Adrenal gland (tissue), 12 donors: ENCODE measurements around the gene RUFY4. TPM values are rescaled to one million over a fixed set of nuclear protein-coding genes. Genes with fewer than 3 reads are reported as not detected.
"Not testable (repeated sequence)": the region's sequence is repeated elsewhere in the genome, so short reads cannot be mapped to it uniquely, and the experiment has no call there.

Experiments used
- DNase-seq, 7 donors: peaks; one replicate each; pipeline ENCODE4 v3.0.0-alpha.2; 2019 to 2020
- H3K27ac ChIP-seq, 5 donors: fragments of 200-600 bp; sonication (generic) in 4 of 5; 1 replicate in 3 of 5; 2 replicates in 2 of 5; pipeline versions ENCODE4 v1.5.1 to v1.8.0; 2016 to 2020; ENCODE audit warnings: mild to moderate bottlenecking in 1 of 5
- H3K27me3 ChIP-seq: fragments of 200-600 bp; 2 replicates; pipeline ENCODE4 v1.8.0; 2021
- H3K36me3 ChIP-seq, 2 donors: fragments of 200-600 bp; replicated peaks in 1 of 2; 1 replicate in 1 of 2; 2 replicates in 1 of 2; pipeline versions ENCODE4 v1.5.1 to v1.8.0; 2018 to 2022
- H3K4me1 ChIP-seq, 2 donors: fragments of 200-600 bp; replicated peaks in 1 of 2; 1 replicate in 1 of 2; 2 replicates in 1 of 2; pipeline versions ENCODE4 v1.5.1 to v1.8.0; 2018 to 2021
- H3K4me3 ChIP-seq, 4 donors: fragments of 200-600 bp; sonication (generic) in 3 of 4; one replicate each; pipeline ENCODE4 v1.5.1; 2016 to 2018
- H3K9me3 ChIP-seq, 3 donors: fragments of 200-600 bp; sonication (generic) in 1 of 3; replicated peaks in 1 of 3; 1 replicate in 2 of 3; 2 replicates in 1 of 3; pipeline versions ENCODE4 v1.5.1 to v1.8.0; 2016 to 2021
- POLR2A ChIP-seq, 2 donors: fragments of 450-650 bp; IDR thresholded peaks; one replicate each; pipeline ENCODE4 v1.6.1; 2017; ENCODE audit warnings: antibody characterized with exemption in 2 of 2, mild to moderate bottlenecking in 2 of 2, moderate library complexity in 1 of 2
- WGBS, 4 donors: extraction: QIAGEN DNeasy Blood & Tissue Kit in 2 of 4; methylation state at CpG; one replicate each; pipeline versions ENCODE4 v1.1.5 to v1.1.7; 2013 to 2017; 5-methylcytosine and 5-hydroxymethylcytosine counted together
- intact Hi-C, 2 donors: fragments of 100-400 bp; cut with DNase I; formaldehyde crosslinking; loops; one replicate each; pipeline versions ENCODE4 v1.14.1 to v1.15.0; 2022 to 2023
- polyA plus RNA-seq, 3 donors: library from polyadenylated mRNA; stranded (reverse); fragments of 200-250 nt in 2 of 3; fragments of 350-450 nt in 1 of 3; fragmentation: Illumina TruSeq in 1 of 3; extraction: RNeasy Lipid Tissue Mini Kit (QIAGEN cat#74804) in 1 of 3; gene quantifications; one replicate each; pipeline ENCODE4 v1.2.3, GENCODE V29; 2013 to 2014
- total RNA-seq, 9 donors: library from RNA; depleted of rRNA in 4 of 9; stranded (reverse); fragments of >200 nt in 4 of 9; fragments of 120-200 nt in 1 of 9; fragmentation: NEBNext Ultra II Directional in 1 of 9; extraction: Animal tissue kit (Norgen Biotek cat#: 25700) in 1 of 9; gene quantifications; one replicate each; pipeline versions ENCODE4 v1.1.0 to v1.2.4, GENCODE V29; 2013 to 2023
- TF ChIP-seq, protein P1 (sequence below), 6 experiments: fragments of 450-650 bp in 4 of 6; fragments of 200-600 bp in 2 of 6; sonication (generic) in 1 of 6; IDR thresholded peaks; 1 replicate in 5 of 6; 2 replicates in 1 of 6; pipeline versions ENCODE4 v1.5.1 to v1.8.0; 2016 to 2021; ENCODE audit warnings: antibody characterized with exemption in 6 of 6, mild to moderate bottlenecking in 2 of 6, moderate library complexity in 1 of 6
- donor health status: healthy with polysubstance abuse.
- donor health status: Bipolar disorder and iron deficiency.
- donor health status: DM: yes; HTN: yes; CAD: no.
- donor health status: DM: no; HTN: no; CAD: no.
- donor health status: DM: no; HTN: no; CAD: no.
- donor health status: DM: yes; HTN: yes; CAD: no.

The RUFY4 gene
- total and polyA plus RNA-seq, 12 donors: 0.09 to 1.9 (median 0.47) TPM; not detected in 3

DNA sequence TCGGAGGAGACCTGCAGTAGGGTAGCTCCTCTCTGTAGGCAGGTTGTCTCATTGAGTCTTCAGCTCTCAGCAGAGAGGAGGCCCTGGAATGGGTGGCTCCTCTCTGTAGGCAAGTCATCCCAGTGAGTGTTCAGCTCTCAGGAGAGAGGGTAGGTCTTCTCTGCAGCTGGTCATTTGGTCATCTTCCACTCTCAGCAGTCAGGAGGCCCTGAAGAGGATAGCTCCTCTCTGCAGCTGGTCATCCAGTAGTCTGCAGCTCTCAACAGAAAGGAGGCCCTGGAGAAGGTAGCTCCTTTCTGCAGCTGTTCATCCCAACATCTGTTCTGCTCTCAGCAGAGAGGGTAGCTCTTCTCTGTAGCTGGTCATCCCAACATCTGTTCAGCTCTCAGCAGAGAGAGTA lies 26.0 kb upstream of the RUFY4 start:
- Histone ChIP-seq H3K4me3 (no peak overlapping the region), H3K27ac (no peak overlapping the region), H3K36me3 (no peaks in the 10 kb centered on the region), H3K9me3 (no peaks in the 10 kb centered on the region), H3K27me3 (no peaks in the 10 kb centered on the region), H3K4me1 (no peaks in the 10 kb centered on the region)
- WGBS, 4 donors: 88 to 92% (median 91%) methylated on average over 1 of the region's 1 CpG
- intact Hi-C loops: no loop called here
- TF ChIP-seq POLR2A (IDR thresholded peaks at IDR 0.05): no peak
- TF ChIP-seq, protein P1, sequence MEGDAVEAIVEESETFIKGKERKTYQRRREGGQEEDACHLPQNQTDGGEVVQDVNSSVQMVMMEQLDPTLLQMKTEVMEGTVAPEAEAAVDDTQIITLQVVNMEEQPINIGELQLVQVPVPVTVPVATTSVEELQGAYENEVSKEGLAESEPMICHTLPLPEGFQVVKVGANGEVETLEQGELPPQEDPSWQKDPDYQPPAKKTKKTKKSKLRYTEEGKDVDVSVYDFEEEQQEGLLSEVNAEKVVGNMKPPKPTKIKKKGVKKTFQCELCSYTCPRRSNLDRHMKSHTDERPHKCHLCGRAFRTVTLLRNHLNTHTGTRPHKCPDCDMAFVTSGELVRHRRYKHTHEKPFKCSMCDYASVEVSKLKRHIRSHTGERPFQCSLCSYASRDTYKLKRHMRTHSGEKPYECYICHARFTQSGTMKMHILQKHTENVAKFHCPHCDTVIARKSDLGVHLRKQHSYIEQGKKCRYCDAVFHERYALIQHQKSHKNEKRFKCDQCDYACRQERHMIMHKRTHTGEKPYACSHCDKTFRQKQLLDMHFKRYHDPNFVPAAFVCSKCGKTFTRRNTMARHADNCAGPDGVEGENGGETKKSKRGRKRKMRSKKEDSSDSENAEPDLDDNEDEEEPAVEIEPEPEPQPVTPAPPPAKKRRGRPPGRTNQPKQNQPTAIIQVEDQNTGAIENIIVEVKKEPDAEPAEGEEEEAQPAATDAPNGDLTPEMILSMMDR (IDR thresholded peaks at IDR 0.05): no peak
- no peak for DNase-seq

DNA sequence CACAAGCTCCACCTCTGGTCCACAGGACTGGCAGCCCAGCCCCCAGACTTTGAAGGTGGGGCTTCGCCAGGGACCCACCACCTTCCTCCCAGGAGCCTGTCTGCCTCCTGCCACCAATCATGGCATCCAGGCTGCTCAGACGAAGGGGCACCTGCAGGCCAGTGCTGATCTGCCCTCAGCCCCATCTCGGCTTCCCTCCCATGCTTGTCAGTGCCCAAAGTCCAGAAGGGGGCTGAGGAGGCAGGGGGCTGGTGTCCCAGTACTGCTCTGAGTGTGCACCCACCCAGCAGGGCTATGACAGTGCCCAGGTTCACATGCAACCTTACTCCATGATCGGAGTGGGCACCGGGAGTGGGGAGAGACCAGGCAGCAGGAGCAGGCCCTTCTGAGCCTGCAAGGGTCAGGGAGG lies 25.3 kb upstream of the RUFY4 start:
- Histone ChIP-seq H3K4me3 (no peak overlapping the region), H3K4me1 (no peaks in the 10 kb centered on the region), H3K36me3 (no peaks in the 10 kb centered on the region), H3K27me3 (no peaks in the 10 kb centered on the region), H3K27ac (no peak overlapping the region), H3K9me3 (no peaks in the 10 kb centered on the region)
- no peak for DNase-seq
- WGBS, 4 donors: 94 to 100% (median 94%) methylated on average over 2 to 5 of the region's 5 CpGs
- intact Hi-C loops: no loop called here
- no peak for TF ChIP-seq POLR2A (IDR thresholded peaks at IDR 0.05)
- TF ChIP-seq, protein P1 (IDR thresholded peaks at IDR 0.05): no peak

DNA sequence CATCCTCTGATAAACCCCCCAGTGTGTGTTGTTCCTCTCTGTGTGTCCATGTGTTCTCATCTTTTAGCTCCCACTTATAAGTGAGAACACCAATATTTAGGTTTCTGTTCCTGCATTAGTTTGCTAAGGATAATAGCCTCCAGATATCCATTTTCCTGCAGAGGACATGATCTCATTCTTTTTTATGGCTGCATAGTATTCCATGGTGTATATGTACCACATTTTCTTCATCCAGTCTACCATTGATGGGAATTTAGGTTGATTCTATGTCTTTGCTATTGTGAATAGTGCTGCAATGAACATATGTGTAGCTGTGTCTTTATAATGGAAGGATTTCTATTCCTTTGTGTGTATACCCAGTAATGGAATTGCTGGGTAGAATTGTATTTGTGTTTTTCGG lies 24.5 kb upstream of the RUFY4 start:
- H3K4me3 ChIP-seq, H3K27me3 ChIP-seq, DNase-seq, H3K9me3 ChIP-seq, H3K4me1 ChIP-seq, intact Hi-C loops, H3K36me3 ChIP-seq, H3K27ac ChIP-seq: not testable (repeated sequence)
- 90 to 98% (median 93%) methylated on average over 1 of the region's 1 CpG for WGBS, 4 donors

DNA sequence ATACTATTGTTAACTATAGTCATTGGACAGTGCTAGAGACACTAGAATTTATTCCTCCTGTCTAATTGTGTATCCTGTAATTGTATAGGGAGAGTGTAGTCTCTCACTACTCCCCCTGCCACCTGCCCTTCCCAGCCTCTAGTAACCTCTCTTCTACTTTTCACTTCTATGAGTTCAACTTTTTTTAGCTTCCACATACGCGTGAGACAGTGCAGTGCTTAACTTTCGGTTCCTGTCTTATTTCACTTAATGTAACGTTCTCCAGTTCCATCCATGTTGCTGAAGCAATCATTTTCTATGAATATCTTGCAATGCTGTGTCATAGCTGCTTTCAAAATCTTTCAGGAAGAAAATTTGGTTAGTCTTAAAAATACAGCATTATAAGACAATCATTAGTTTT lies 22.8 kb upstream of the RUFY4 start:
- WGBS, 4 donors: 67 to 79% (median 73%) methylated on average over 4 of the region's 4 CpGs
- Histone ChIP-seq H3K9me3 (no peaks in the 10 kb centered on the region), H3K27me3 (no peaks in the 10 kb centered on the region), H3K36me3 (no peaks in the 10 kb centered on the region), H3K4me1 (no peaks in the 10 kb centered on the region), H3K4me3 (no peak overlapping the region), H3K27ac (peak overlapping the region in 1 of 5 donors; percentile 70)
- peak in 1 of 7 donors; percentile 51 for DNase-seq
- intact Hi-C loops: no loop called here
- TF ChIP-seq, protein P1 (IDR thresholded peaks at IDR 0.05): no peak
- TF ChIP-seq POLR2A (IDR thresholded peaks at IDR 0.05): no peak

DNA sequence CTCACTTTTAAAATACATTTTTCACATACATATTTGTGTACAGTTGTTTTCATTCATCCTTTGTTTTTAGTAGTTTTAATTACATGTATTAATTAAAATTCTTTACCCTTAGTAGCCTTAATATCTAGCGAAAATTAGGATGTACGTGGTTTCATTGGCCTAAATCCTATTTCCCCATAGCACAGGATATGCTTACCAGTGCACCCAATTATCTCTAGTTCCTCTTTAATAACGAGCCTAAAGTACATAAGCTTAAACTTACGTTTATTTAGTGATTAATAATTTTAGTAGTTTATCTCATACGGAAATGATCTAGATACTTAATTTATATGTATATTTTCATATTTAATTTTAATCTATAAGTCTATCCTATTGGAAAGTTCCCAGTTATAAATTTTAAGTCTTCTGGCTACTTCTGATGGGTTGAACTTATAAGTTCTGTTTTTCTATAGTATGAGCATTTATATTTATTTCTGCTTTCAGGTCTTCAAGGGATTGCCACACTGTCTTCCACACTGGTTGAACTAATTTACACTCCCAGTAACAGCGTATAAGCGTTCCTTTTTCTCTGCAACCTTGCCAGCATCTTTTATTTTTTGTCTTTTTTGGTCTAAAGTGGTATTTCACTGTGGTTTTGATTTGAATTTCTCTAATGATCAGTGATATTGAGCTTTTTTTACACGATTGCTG lies 21.4 kb upstream of the RUFY4 start:
- TF ChIP-seq, protein P1 (IDR thresholded peaks at IDR 0.05): no peak
- TF ChIP-seq POLR2A (IDR thresholded peaks at IDR 0.05): no peak
- 75 to 79% (median 79%) methylated on average over 8 of the region's 8 CpGs for WGBS, 4 donors
- no peak for DNase-seq
- Histone ChIP-seq H3K4me3 (no peak overlapping the region), H3K27ac (peak overlapping the region in 1 of 5 donors; percentile 14), H3K36me3 (no peaks in the 10 kb centered on the region), H3K9me3 (no peaks in the 10 kb centered on the region), H3K27me3 (no peaks in the 10 kb centered on the region), H3K4me1 (no peaks in the 10 kb centered on the region)
- intact Hi-C loops: no loop called here
